ENCODE measurements around the gene TMPRSS3. TPM values are rescaled to one million over a fixed set of nuclear protein-coding genes. Genes with fewer than 3 reads are reported as not detected.

Gene TMPRSS3
- polyA plus RNA-seq, 1 of the 3 experiments (the other 2 are of a cell fraction): not detected

- Histone ChIP-seq H3K4me2 (no peak overlapping the region), H3K36me3 (replicated peaks in 1 of 2; ENCODE audit: control insufficient read depth in 1 of 2, insufficient read depth in 2 of 2, low read length in 1 of 2) (no peaks in the 10 kb centered on the region), H3K27me3 (ENCODE audit: insufficient read depth) (no peaks in the 10 kb centered on the region), H3K9me2 (no peaks in the 10 kb centered on the region), H3K9me3 (peaks cover 5% of the 10 kb centered on the region; the same call in 1 of the 2 replicates), H3K4me3 (ENCODE audit: low read depth in 2 of 2, low read length in 1 of 2) (no peak overlapping the region), H4K20me1 (ENCODE audit: insufficient read depth) (no peaks in the 10 kb centered on the region), H2AFZ (ENCODE audit: low read depth) (no peak overlapping the region), H3K4me1 (ENCODE audit: control insufficient read depth in 1 of 2, insufficient read depth in 2 of 2, low read depth in 1 of 2, low read length in 1 of 2) (peaks cover 0 to 4% of the 10 kb centered on the region in 2 experiments; a peak in 2 of 4 replicates), H3K9ac (no peak overlapping the region), H3F3A (replicated peaks; ENCODE audit: insufficient read depth) (no peaks in the 10 kb centered on the region), H3K79me2 (ENCODE audit: insufficient read depth) (no peaks in the 10 kb centered on the region), H3K27ac (ENCODE audit: low read depth in 2 of 2, low read length in 1 of 2) (no peak overlapping the region)
- WGBS (ENCODE audit: low lambda C conversion rate): no CpG with 5 or more reads among the region's 1 CpG
- ChIA-PET POLR2A (no interaction called here), CTCF (no interaction called here)
- no peak for DNase-seq
- TF ChIP-seq RCOR1 (IDR thresholded peaks at IDR 0.05; ENCODE audit: low read length) (no peak), REST (IDR thresholded peaks at IDR 0.05; ENCODE audit: low read depth, low read length) (no peak), NRF1 (IDR thresholded peaks at IDR 0.05; ENCODE audit: low read depth, low read length) (no peak), SIN3A (IDR thresholded peaks at IDR 0.05; ENCODE audit: borderline replicate concordance, low read depth, low read length) (no peak), TCF12 (IDR thresholded peaks at IDR 0.05) (no peak), RFX5 (IDR thresholded peaks at IDR 0.05; ENCODE audit: low read length) (no peak), GATA2 (CRISPR knock-in tag; IDR thresholded peaks at IDR 0.05) (no peak), MAX (IDR thresholded peaks at IDR 0.05; ENCODE audit: low read depth) (no peak), USF1 (IDR thresholded peaks at IDR 0.05; ENCODE audit: borderline replicate concordance, low read depth) (no peak), FOXJ3 (CRISPR knock-in tag; IDR thresholded peaks at IDR 0.05) (no peak)
Measured at GRCh38 chr21:42429021-42429420, 33.2 kb upstream of the TMPRSS3 start.

- H3K9me2 ChIP-seq: no peaks in the 10 kb centered on the region
- CTCF ChIA-PET: no interaction called here
- no peak overlapping the region for H2AFZ ChIP-seq (ENCODE audit: low read depth)
- H4K20me1 ChIP-seq (ENCODE audit: insufficient read depth): no peaks in the 10 kb centered on the region
- no peak overlapping the region for H3K9ac ChIP-seq
- 63% methylated on average over 9 of the region's 10 CpGs for WGBS (ENCODE audit: low lambda C conversion rate)
- no peak for DNase-seq
- peaks cover 0 to 6% of the 10 kb centered on the region in 2 experiments; a peak in 2 of 4 replicates for H3K4me1 ChIP-seq (ENCODE audit: control insufficient read depth in 1 of 2, insufficient read depth in 2 of 2, low read depth in 1 of 2, low read length in 1 of 2)
- H3K4me2 ChIP-seq: no peak overlapping the region
- POLR2A ChIA-PET: no interaction called here
- no peaks in the 10 kb centered on the region for H3K27me3 ChIP-seq (ENCODE audit: insufficient read depth)
- H3K9me3 ChIP-seq: peaks cover 5% of the 10 kb centered on the region; the same call in 1 of the 2 replicates
- H3K36me3 ChIP-seq (replicated peaks in 1 of 2; ENCODE audit: control insufficient read depth in 1 of 2, insufficient read depth in 2 of 2, low read length in 1 of 2): no peaks in the 10 kb centered on the region
- H3K79me2 ChIP-seq (ENCODE audit: insufficient read depth): no peaks in the 10 kb centered on the region
- H3K4me3 ChIP-seq (ENCODE audit: low read depth in 2 of 2, low read length in 1 of 2): no peak overlapping the region
- H3F3A ChIP-seq (replicated peaks; ENCODE audit: insufficient read depth): no peaks in the 10 kb centered on the region
- no peak overlapping the region for H3K27ac ChIP-seq (ENCODE audit: low read depth in 2 of 2, low read length in 1 of 2)
- TF ChIP-seq ZBTB33 (IDR thresholded peaks at IDR 0.05; ENCODE audit: borderline replicate concordance, low read depth) (no peak), MEF2A (IDR thresholded peaks at IDR 0.05; ENCODE audit: borderline replicate concordance, low read depth) (no peak), POLR2AphosphoS5 (IDR thresholded peaks at IDR 0.05; ENCODE audit: low read depth, low read length) (no peak), FOXJ3 (CRISPR knock-in tag; IDR thresholded peaks at IDR 0.05) (no peak), YY1 (IDR thresholded peaks at IDR 0.05; ENCODE audit: low read depth) (no peak), REST (IDR thresholded peaks at IDR 0.05; ENCODE audit: low read depth, low read length) (no peak), GATA2 (CRISPR knock-in tag; IDR thresholded peaks at IDR 0.05) (no peak), RFX5 (IDR thresholded peaks at IDR 0.05; ENCODE audit: low read length) (no peak)
Measured at GRCh38 chr21:42427809-42428419, 32.1 kb upstream of the TMPRSS3 start.
